Measurements from ENCODE around the gene CPA1. TPM values are rescaled to one million over a fixed set of nuclear protein-coding genes. Genes with fewer than 3 reads are reported as not detected.

Gene CPA1
- total RNA-seq, 1 experiment from 2014 or later: not detected

GRCh38 chr7:130334274-130334673 is 46.0 kb upstream of the CPA1 start:
- Histone ChIP-seq H3K27me3 (ENCODE audit: insufficient read depth, low read depth) (no peaks in the 10 kb centered on the region), H3K36me3 (ENCODE audit: low read depth) (no peaks in the 10 kb centered on the region), H3K9me3 (ENCODE audit: insufficient read depth, low read depth) (no peaks in the 10 kb centered on the region), H3K4me1 (replicated peaks; ENCODE audit: insufficient read depth) (peaks cover 9% of the 10 kb centered on the region; the same call in 1 of the 2 replicates), H3K4me2 (no peak overlapping the region), H2AFZ (no peak overlapping the region), H3K4me3 (no peak overlapping the region), H3K79me2 (ENCODE audit: low read depth) (no peaks in the 10 kb centered on the region), H3F3A (ENCODE audit: insufficient read depth, low read depth) (no peaks in the 10 kb centered on the region), H3K9me2 (ENCODE audit: insufficient read depth) (no peaks in the 10 kb centered on the region), H4K20me1 (ENCODE audit: insufficient read depth) (no peaks in the 10 kb centered on the region), H3K27ac (no peak overlapping the region)
- ChIA-PET CTCF (interaction anchor here (0.5 to 0.6 kb wide), 3 partner anchors 9 to 295 kb away, joined by 3 to 9 read pairs (median 4); no protein-coding TSS in a partner anchor), POLR2A (ENCODE audit: unreplicated experiment) (no interaction called here)
- no TSS peak for BruUV-seq (replicated peaks)
- TF ChIP-seq CTCF (conservative IDR thresholded peaks at IDR 0.05) (no peak), EZH2 (IDR thresholded peaks at IDR 0.05; ENCODE audit: low read depth) (no peak)
- intact Hi-C loops (cut with micrococcal nuclease; ENCODE audit: unreplicated experiment): no loop called here
- DNase-seq: no peak

GRCh38 chr7:130337410-130337971 is 42.8 kb upstream of the CPA1 start:
- TF ChIP-seq EZH2 (IDR thresholded peaks at IDR 0.05; ENCODE audit: low read depth) (no peak), CTCF (conservative IDR thresholded peaks at IDR 0.05) (no peak)
- DNase-seq: peak in 1 of 2 experiments; percentile 19
- Histone ChIP-seq H3K36me3 (ENCODE audit: low read depth) (no peaks in the 10 kb centered on the region), H4K20me1 (ENCODE audit: insufficient read depth) (no peaks in the 10 kb centered on the region), H2AFZ (no peak overlapping the region), H3F3A (ENCODE audit: insufficient read depth, low read depth) (no peaks in the 10 kb centered on the region), H3K4me2 (no peak overlapping the region), H3K4me1 (replicated peaks; ENCODE audit: insufficient read depth) (peaks cover 8% of the 10 kb centered on the region; the same call in 1 of the 2 replicates), H3K27me3 (ENCODE audit: insufficient read depth, low read depth) (no peaks in the 10 kb centered on the region), H3K79me2 (ENCODE audit: low read depth) (no peaks in the 10 kb centered on the region), H3K4me3 (no peak overlapping the region), H3K9me2 (ENCODE audit: insufficient read depth) (no peaks in the 10 kb centered on the region), H3K9me3 (ENCODE audit: insufficient read depth, low read depth) (no peaks in the 10 kb centered on the region), H3K27ac (no peak overlapping the region)
- ChIA-PET CTCF (no interaction called here), POLR2A (ENCODE audit: unreplicated experiment) (no interaction called here)
- BruUV-seq (replicated peaks): no TSS peak
- intact Hi-C loops (cut with micrococcal nuclease; ENCODE audit: unreplicated experiment): no loop called here

- POLR2A ChIA-PET (ENCODE audit: unreplicated experiment): interaction anchor here (0.7 kb wide), 1 partner anchor 1195 kb away, joined by 3 read pairs; no protein-coding TSS in a partner anchor
- no peak overlapping the region for H3K27ac ChIP-seq
- no peaks in the 10 kb centered on the region for H3K9me3 ChIP-seq (ENCODE audit: insufficient read depth, low read depth)
- H3F3A ChIP-seq (ENCODE audit: insufficient read depth, low read depth): no peaks in the 10 kb centered on the region
- H3K27me3 ChIP-seq (ENCODE audit: insufficient read depth, low read depth): no peaks in the 10 kb centered on the region
- H3K4me3 ChIP-seq: no peak overlapping the region
- peaks cover under 1% of the 10 kb centered on the region; the same call in 1 of the 2 replicates for H3K4me1 ChIP-seq (replicated peaks; ENCODE audit: insufficient read depth)
- no peaks in the 10 kb centered on the region for H3K79me2 ChIP-seq (ENCODE audit: low read depth)
- H3K36me3 ChIP-seq (ENCODE audit: low read depth): no peaks in the 10 kb centered on the region
- TF ChIP-seq CTCF (conservative IDR thresholded peaks at IDR 0.05) (no peak), EZH2 (IDR thresholded peaks at IDR 0.05; ENCODE audit: low read depth) (no peak)
- H4K20me1 ChIP-seq (ENCODE audit: insufficient read depth): no peaks in the 10 kb centered on the region
- no peak for DNase-seq
- H3K9me2 ChIP-seq (ENCODE audit: insufficient read depth): no peaks in the 10 kb centered on the region
- CTCF ChIA-PET: no interaction called here
- no peak overlapping the region for H2AFZ ChIP-seq
- intact Hi-C loops (cut with micrococcal nuclease; ENCODE audit: unreplicated experiment): no loop called here
- BruUV-seq (replicated peaks): no TSS peak
- no peak overlapping the region for H3K4me2 ChIP-seq
Measured at GRCh38 chr7:130338233-130338632, 42.1 kb upstream of the CPA1 start.

Data from PC-9 (cell line).